ENCODE results near the gene PRKCH. TPM values are rescaled to one million over a fixed set of nuclear protein-coding genes. Genes with fewer than 3 reads are reported as not detected.

Gene PRKCH
- total RNA-seq, 1 donor from 2014 or later = 74.4 TPM

DNA sequence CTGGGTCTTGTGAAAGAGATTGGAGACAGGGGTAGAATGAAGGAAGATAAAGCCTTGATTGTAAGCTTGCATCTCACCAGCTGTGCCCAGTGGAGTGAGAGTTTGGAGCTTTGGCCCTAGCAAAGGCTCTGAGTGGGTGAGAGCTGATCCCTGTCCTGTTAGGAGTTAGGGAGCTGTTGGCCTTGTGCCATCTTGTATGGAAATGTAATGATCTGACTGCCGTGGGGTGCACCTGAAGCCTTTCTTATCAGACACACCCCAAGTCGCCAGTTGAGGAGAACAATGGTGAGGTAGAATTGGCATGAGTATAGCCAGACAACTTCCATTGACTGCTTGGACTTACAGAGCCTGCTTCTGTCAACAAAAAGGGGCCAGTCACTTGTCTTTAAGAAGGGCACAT lies 130.1 kb downstream of the PRKCH start:
- no peaks in the 10 kb centered on the region for H3K27me3 ChIP-seq
- H3K4me1 ChIP-seq = peaks cover 9% of the 10 kb centered on the region
- intact Hi-C loops (cut with DNase I) = no loop called here
- no peak for TF ChIP-seq CTCF (IDR thresholded peaks at IDR 0.05)
- H3K9me3 ChIP-seq = no peaks in the 10 kb centered on the region
- DNase-seq = no peak
- ATAC-seq = no peak
- peaks cover 40% of the 10 kb centered on the region for H3K36me3 ChIP-seq
- H3K27ac ChIP-seq = no peak overlapping the region
- H3K4me3 ChIP-seq = no peak overlapping the region

DNA sequence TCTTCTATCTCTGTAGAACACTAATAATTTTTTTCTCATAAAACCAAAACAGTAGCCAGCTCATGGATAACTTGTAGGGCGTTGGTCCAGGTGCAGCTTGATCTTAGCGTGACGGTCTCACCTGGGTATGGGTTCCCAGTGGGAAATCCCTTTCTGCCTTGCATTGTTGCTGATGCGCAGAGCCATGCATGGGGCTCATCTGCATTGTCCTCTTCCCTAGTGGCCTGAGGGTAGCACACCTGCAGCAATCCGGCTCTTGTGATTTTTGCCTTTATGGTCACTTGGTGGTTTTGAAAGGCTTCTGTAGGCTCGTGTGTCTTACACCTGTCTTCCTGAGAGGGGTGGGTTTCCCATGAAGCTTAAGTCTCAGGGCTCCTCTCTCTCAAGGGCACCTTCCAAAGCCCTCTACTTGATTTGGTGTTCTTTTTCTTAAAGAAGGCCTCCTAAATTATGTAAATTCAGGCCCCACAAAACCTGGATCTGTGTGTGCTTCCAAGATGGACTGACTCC lies 130.6 kb downstream of the PRKCH start:
- intact Hi-C loops (cut with DNase I) = no loop called here
- Histone ChIP-seq H3K36me3 (peaks cover 40% of the 10 kb centered on the region), H3K4me3 (no peak overlapping the region), H3K4me1 (peaks cover 9% of the 10 kb centered on the region), H3K27ac (peak overlapping the region; percentile 36), H3K9me3 (no peaks in the 10 kb centered on the region), H3K27me3 (no peaks in the 10 kb centered on the region)
- TF ChIP-seq CTCF (IDR thresholded peaks at IDR 0.05) = no peak
- DNase-seq (no peak), ATAC-seq (no peak)

DNA sequence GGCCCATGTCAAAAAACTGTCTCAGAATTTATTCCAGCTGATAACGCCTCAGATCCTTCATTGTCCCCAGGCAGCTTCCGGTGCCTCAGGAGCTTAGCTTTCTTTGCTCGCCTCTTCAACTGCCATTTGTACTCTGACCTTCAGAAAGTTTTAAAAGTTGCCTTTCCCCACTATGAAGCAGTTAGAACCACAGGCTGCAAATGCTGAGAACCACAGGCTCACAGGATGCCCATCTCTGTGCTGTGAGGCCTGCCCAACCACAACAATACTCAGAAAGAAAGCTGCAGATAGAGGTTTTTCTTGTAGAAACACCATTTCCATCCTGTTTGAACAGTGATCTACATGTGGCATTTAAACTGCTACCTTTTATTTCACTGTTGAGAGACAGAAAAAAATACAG lies 131.1 kb downstream of the PRKCH start:
- DNase-seq (no peak), ATAC-seq (peak; percentile 28)
- H3K36me3 ChIP-seq = peaks cover 45% of the 10 kb centered on the region
- peaks cover 9% of the 10 kb centered on the region for H3K4me1 ChIP-seq
- no peak for TF ChIP-seq CTCF (IDR thresholded peaks at IDR 0.05)
- intact Hi-C loops (cut with DNase I) = no loop called here
- H3K9me3 ChIP-seq = no peaks in the 10 kb centered on the region
- no peaks in the 10 kb centered on the region for H3K27me3 ChIP-seq
- peak overlapping the region; percentile 36 for H3K27ac ChIP-seq
- H3K4me3 ChIP-seq = no peak overlapping the region

DNA sequence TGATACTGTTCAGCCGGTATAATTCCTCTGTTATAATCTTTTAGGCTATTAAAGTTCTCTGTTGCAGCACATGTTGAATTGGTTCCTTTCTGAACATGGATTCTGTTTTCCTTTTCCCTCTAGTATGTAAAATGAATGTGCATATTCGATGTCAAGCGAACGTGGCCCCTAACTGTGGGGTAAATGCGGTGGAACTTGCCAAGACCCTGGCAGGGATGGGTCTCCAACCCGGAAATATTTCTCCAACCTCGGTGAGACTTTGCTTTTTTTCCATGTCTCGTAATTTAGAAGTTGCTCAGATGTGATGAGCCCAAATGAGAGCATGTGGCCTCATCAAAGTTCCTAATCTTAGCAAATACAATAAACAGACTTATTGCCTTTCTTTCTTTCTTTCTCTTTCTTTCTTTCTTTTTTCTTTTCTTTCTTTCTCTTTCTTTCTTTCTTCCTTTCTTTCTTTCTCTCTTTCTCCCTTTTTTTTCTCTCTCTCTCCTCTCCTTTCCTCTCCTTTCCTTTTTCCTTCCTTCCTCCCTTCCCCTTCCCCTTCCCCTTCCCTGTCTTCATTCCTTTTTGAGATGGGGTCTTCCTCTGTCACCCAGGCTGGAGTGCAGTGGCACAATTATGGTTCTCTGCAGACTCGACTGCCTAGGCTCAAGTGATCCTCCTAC lies 131.9 kb downstream of the PRKCH start:
- Histone ChIP-seq H3K27ac (no peak overlapping the region), H3K9me3 (no peaks in the 10 kb centered on the region), H3K4me3 (no peak overlapping the region), H3K4me1 (peaks cover 9% of the 10 kb centered on the region), H3K36me3 (peaks cover 53% of the 10 kb centered on the region), H3K27me3 (no peaks in the 10 kb centered on the region)
- ATAC-seq (no peak), DNase-seq (no peak)
- intact Hi-C loops (cut with DNase I) = no loop called here
- no peak for TF ChIP-seq CTCF (IDR thresholded peaks at IDR 0.05)

- no peak for ATAC-seq
- Histone ChIP-seq H3K27ac (peak overlapping the region; percentile 17), H3K27me3 (no peaks in the 10 kb centered on the region), H3K9me3 (no peaks in the 10 kb centered on the region), H3K36me3 (peaks cover 59% of the 10 kb centered on the region), H3K4me3 (no peak overlapping the region), H3K4me1 (peaks cover 9% of the 10 kb centered on the region)
- no peak for TF ChIP-seq CTCF (IDR thresholded peaks at IDR 0.05)
- DNase-seq = no peak
- intact Hi-C loops (cut with DNase I) = no loop called here
These were observed 133.2 kb downstream of the PRKCH start for GRCh38 chr14:61454545-61454944.
